MCF 10A (cell line): ENCODE results near the gene CEP131. TPM values are rescaled to one million over a fixed set of nuclear protein-coding genes. Genes with fewer than 3 reads are reported as not detected.

ENCODE experiments used
- BruUV-seq: library from RNA; stranded (reverse); fragments of 400-500 nt; replicated peaks from 2 replicates; lab custom pipeline; 2021; lab: Mats Ljungman, UMichigan
- CTCF ChIA-PET: fragments of 300-600 bp; sonication (Branson Sonifier 250); formaldehyde crosslinking; extraction: SDS; loops from one replicate; lab custom pipeline; 2021; ENCODE audit warnings: antibody characterized with exemption, inconsistent platforms; lab: Yijun Ruan, JAX
- POLR2A ChIA-PET: fragments of 300-600, 350-650 bp; sonication (Branson Sonifier 250); formaldehyde crosslinking; extraction: SDS; loops from one replicate; lab custom pipeline; 2020; ENCODE audit warnings: antibody characterized with exemption, inconsistent platforms; lab: Yijun Ruan, JAX
- DNase-seq: peaks from one replicate; pipeline ENCODE4 v3.0.0-alpha.2; 2018; ENCODE audit not compliant: unreplicated experiment
- H3K27ac Mint-ChIP-seq: one replicate; pipeline ENCODE4 v1.8.0; 2022; ENCODE audit warnings: mild to moderate bottlenecking, low read depth, mixed read lengths; ENCODE audit not compliant: unreplicated experiment
- H3K27me3 Mint-ChIP-seq: one replicate; pipeline ENCODE4 v1.8.0; 2022; ENCODE audit warnings: mixed read lengths; ENCODE audit not compliant: insufficient read depth, unreplicated experiment
- H3K36me3 Mint-ChIP-seq: one replicate; pipeline ENCODE4 v1.8.0; 2022; ENCODE audit warnings: mild to moderate bottlenecking, moderate library complexity, mixed read lengths; ENCODE audit not compliant: insufficient read depth, unreplicated experiment
- H3K4me1 Mint-ChIP-seq: one replicate; pipeline ENCODE4 v1.8.0; 2022; ENCODE audit warnings: mixed read lengths; ENCODE audit not compliant: insufficient read depth, unreplicated experiment
- H3K4me3 Mint-ChIP-seq: one replicate; pipeline ENCODE4 v1.8.0; 2022; ENCODE audit warnings: mild to moderate bottlenecking, moderate library complexity, mixed read lengths; ENCODE audit not compliant: unreplicated experiment
- H3K9me3 Mint-ChIP-seq: one replicate; pipeline ENCODE4 v1.8.0; 2022; ENCODE audit warnings: mixed read lengths; ENCODE audit not compliant: unreplicated experiment
- CTCF ChIP-seq: fragments of 200-600 bp; IDR thresholded peaks from one replicate; pipeline ENCODE4 v1.8.0; 2022; ENCODE audit warnings: antibody characterized with exemption, mild to moderate bottlenecking; ENCODE audit not compliant: unreplicated experiment
- intact Hi-C: fragments of 100-400 bp; cut with micrococcal nuclease; formaldehyde crosslinking; loops from 2 replicates; pipeline ENCODE4 v1.14.1; 2022
- total RNA-seq: library from RNA; stranded (reverse); gene quantifications from 2 replicates; pipeline ENCODE4 v1.2.3, GENCODE V29; 2022

Gene CEP131
- total RNA-seq, 1 experiment from 2014 or later = 9.5 TPM

GRCh38 chr17:81140695-81141094 lies 82.1 kb downstream of the CEP131 start:
- CTCF ChIA-PET = interaction anchor here (0.6 kb wide), 1 partner anchor 460 kb away, joined by 6 read pairs; no protein-coding TSS in a partner anchor

GRCh38 chr17:81140018-81140417 lies 82.7 kb downstream of the CEP131 start:
- CTCF ChIA-PET = interaction anchor here (0.6 kb wide), 2 partner anchors 19 to 460 kb away, joined by 3 to 6 read pairs; no protein-coding TSS in a partner anchor

More at GRCh38 chr17:81140695-81141094, 82.1 kb downstream of the CEP131 start:
- intact Hi-C loops = no loop called here
- no TSS peak for BruUV-seq
- Mint-ChIP-seq H3K9me3 (no peaks in the 10 kb centered on the region), H3K27me3 (no peaks in the 10 kb centered on the region), H3K4me3 (no peak overlapping the region), H3K36me3 (no peaks in the 10 kb centered on the region), H3K4me1 (peaks cover under 1% of the 10 kb centered on the region), H3K27ac (no peak overlapping the region)
- no peak for DNase-seq
- no peak for TF ChIP-seq CTCF
- POLR2A ChIA-PET = interaction anchor here (1.0 kb wide), 1 partner anchor 99 kb away, joined by 4 read pairs; the partner anchor contains the start of gene NDUFAF8

More at GRCh38 chr17:81140018-81140417, 82.7 kb downstream of the CEP131 start:
- H3K27ac Mint-ChIP-seq = no peak overlapping the region
- no peak for TF ChIP-seq CTCF
- no peaks in the 10 kb centered on the region for H3K27me3 Mint-ChIP-seq
- intact Hi-C loops = no loop called here
- BruUV-seq = no TSS peak
- H3K9me3 Mint-ChIP-seq = no peaks in the 10 kb centered on the region
- no peaks in the 10 kb centered on the region for H3K36me3 Mint-ChIP-seq
- H3K4me1 Mint-ChIP-seq = peaks cover 6% of the 10 kb centered on the region
- no peak for DNase-seq
- H3K4me3 Mint-ChIP-seq = no peak overlapping the region
- POLR2A ChIA-PET = interaction anchor here (1.0 kb wide), 1 partner anchor 100 kb away, joined by 4 read pairs; the partner anchor contains the start of gene NDUFAF8

Other genes with a start within 250 kb of the CEP131 start
- gene CHMP6, start 231.1 kb downstream of the CEP131 start, total RNA-seq = 19.5 and 22.6 TPM in 2 replicates
- 46.4 and 67.0 TPM in 2 replicates for gene BAIAP2, start 187.8 kb downstream of the CEP131 start, total RNA-seq
- not detected in 2 replicates for gene PVALEF, start 57.5 kb downstream of the CEP131 start, total RNA-seq
- 0.59 and 1.4 TPM in 2 replicates for gene AATK, start 56.7 kb downstream of the CEP131 start, total RNA-seq
- 23.4 and 27.4 TPM in 2 replicates for gene TEPSIN, start 16.1 kb upstream of the CEP131 start, total RNA-seq
- 95.0 and 95.3 TPM in 2 replicates for gene NDUFAF8, start 16.4 kb upstream of the CEP131 start, total RNA-seq
- 98.2 and 108 TPM in 2 replicates for gene SLC38A10, start 72.3 kb upstream of the CEP131 start, total RNA-seq
- 7.4 and 9.2 TPM in 2 replicates for gene BAHCC1, start 172.5 kb upstream of the CEP131 start, total RNA-seq